GM23248 (cell line): ENCODE results near the gene ANXA6.

ENCODE experiments used
- EZH2 ChIP-seq: fragments of 200-600 bp; sonication (generic); IDR thresholded peaks from 2 replicates; pipeline ENCODE4 v1.6.1; 2018; ENCODE audit warnings: antibody characterized with exemption, mild to moderate bottlenecking; ENCODE audit not compliant: insufficient read depth, poor library complexity, severe bottlenecking
- EZH2phosphoT487 ChIP-seq: fragments of 200-600 bp; sonication (generic); IDR thresholded peaks from 2 replicates; pipeline ENCODE4 v1.6.1; 2018; ENCODE audit warnings: antibody characterized with exemption, moderate library complexity, mild to moderate bottlenecking, low read depth; ENCODE audit not compliant: insufficient read depth

DNA sequence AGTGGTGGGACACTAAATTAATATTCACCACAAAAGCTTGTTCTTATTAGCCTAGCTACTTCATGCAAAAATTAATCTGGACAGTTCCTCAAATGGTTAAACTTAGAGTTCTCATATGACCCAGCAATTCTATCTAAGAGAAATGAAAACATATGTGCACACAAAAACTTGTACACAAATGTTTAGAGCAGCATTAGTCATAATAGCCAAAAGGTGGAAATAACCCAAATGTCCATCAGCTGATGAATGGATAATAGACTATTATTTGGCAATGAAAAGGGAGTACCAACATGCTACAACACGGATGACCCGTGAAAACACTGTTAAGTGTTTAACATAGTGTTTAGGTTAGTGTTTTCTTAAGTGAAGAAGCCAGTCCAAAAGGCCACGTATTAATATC lies 43.9 kb downstream of the ANXA6 start:
- TF ChIP-seq EZH2 (no peak), EZH2phosphoT487 (no peak)
